Thoracic aorta (tissue), 2 donors: ENCODE results near the gene PFDN1. TPM values are rescaled to one million over a fixed set of nuclear protein-coding genes. Genes with fewer than 3 reads are reported as not detected.

Experiments
- ATAC-seq: fragments of 150-250 bp; one replicate; pipeline ENCODE4 v1.8.0; 2017; ENCODE audit warnings: low read depth; ENCODE audit not compliant: insufficient number of reproducible peaks, low FRiP score
- DNase-seq: peaks from one replicate; pipeline ENCODE4 v3.0.0-alpha.2; 2020; ENCODE audit warnings: low spot score
- H3K27ac ChIP-seq, 2 donors: fragments of 200-600 bp; sonication (generic); 1 replicate in 1 of 2; 2 replicates in 1 of 2; pipeline ENCODE4 v1.5.1; 2016; ENCODE audit warnings: mild to moderate bottlenecking in 2 of 2, moderate library complexity in 2 of 2
- H3K27me3 ChIP-seq: fragments of 200-600 bp; sonication (generic); replicated peaks from 2 replicates; pipeline ENCODE4 v1.6.0; 2016; ENCODE audit warnings: mild to moderate bottlenecking; ENCODE audit not compliant: insufficient read depth
- H3K36me3 ChIP-seq: fragments of 200-600 bp; sonication (generic); one replicate; pipeline ENCODE4 v1.5.1; 2016
- H3K4me1 ChIP-seq, 2 donors: fragments of 200-600 bp; sonication (generic); 1 replicate in 1 of 2; 2 replicates in 1 of 2; pipeline versions ENCODE4 v1.5.1 to v1.6.0; 2016; ENCODE audit warnings: low read depth in 2 of 2, mild to moderate bottlenecking in 1 of 2; ENCODE audit not compliant: control insufficient read depth in 1 of 2
- H3K4me3 ChIP-seq: fragments of 200-600 bp; sonication (generic); 2 replicates; pipeline ENCODE4 v1.5.1; 2016; ENCODE audit warnings: mild to moderate bottlenecking
- H3K9me3 ChIP-seq: fragments of 200-600 bp; sonication (generic); 2 replicates; pipeline ENCODE4 v1.5.1; 2016
- CTCF ChIP-seq: fragments of 200-600 bp; sonication (generic); IDR thresholded peaks from one replicate; pipeline ENCODE4 v1.5.1; 2019; ENCODE audit warnings: antibody characterized with exemption
- total RNA-seq, 2 donors: library from RNA; depleted of rRNA; stranded (reverse); fragments of >200 nt; gene quantifications; one replicate each; pipeline versions ENCODE4 v1.1.0 to v1.2.3, GENCODE V29; 2016

The PFDN1 gene
- total RNA-seq, 2 donors from 2014 or later: 62.5 to 72.2 TPM

GRCh38 chr5:140208065-140208464 is 94.8 kb downstream of the PFDN1 start:
- H3K36me3 ChIP-seq: no peaks in the 10 kb centered on the region
- no peak for TF ChIP-seq CTCF
- no peaks in the 10 kb centered on the region for H3K9me3 ChIP-seq
- no peak overlapping the region for H3K27ac ChIP-seq
- no peaks in the 10 kb centered on the region for H3K4me1 ChIP-seq
- no peaks in the 10 kb centered on the region for H3K27me3 ChIP-seq
- no peak overlapping the region for H3K4me3 ChIP-seq
- ATAC-seq: no peak
- DNase-seq: no peak

- ATAC-seq: no peak
- Histone ChIP-seq H3K4me1 (no peaks in the 10 kb centered on the region), H3K27ac (no peak overlapping the region), H3K4me3 (no peak overlapping the region), H3K36me3 (no peaks in the 10 kb centered on the region), H3K27me3 (no peaks in the 10 kb centered on the region), H3K9me3 (no peaks in the 10 kb centered on the region)
- TF ChIP-seq CTCF: no peak
- DNase-seq: no peak
Measured at GRCh38 chr5:140207250-140207964, 95.5 kb downstream of the PFDN1 start.

GRCh38 chr5:140205952-140206351 is 96.9 kb downstream of the PFDN1 start:
- Histone ChIP-seq H3K4me3 (no peak overlapping the region), H3K36me3 (no peaks in the 10 kb centered on the region), H3K9me3 (no peaks in the 10 kb centered on the region), H3K27me3 (no peaks in the 10 kb centered on the region), H3K27ac (no peak overlapping the region), H3K4me1 (no peaks in the 10 kb centered on the region)
- no peak for TF ChIP-seq CTCF
- DNase-seq: no peak
- no peak for ATAC-seq

GRCh38 chr5:140205216-140205615 is 97.7 kb downstream of the PFDN1 start:
- Histone ChIP-seq H3K27ac (no peak overlapping the region), H3K4me3 (no peak overlapping the region), H3K36me3 (no peaks in the 10 kb centered on the region), H3K9me3 (no peaks in the 10 kb centered on the region), H3K4me1 (no peaks in the 10 kb centered on the region), H3K27me3 (no peaks in the 10 kb centered on the region)
- no peak for TF ChIP-seq CTCF
- DNase-seq (no peak), ATAC-seq (no peak)

- no peaks in the 10 kb centered on the region for H3K36me3 ChIP-seq
- H3K27ac ChIP-seq: no peak overlapping the region
- DNase-seq (no peak), ATAC-seq (no peak)
- H3K4me3 ChIP-seq: no peak overlapping the region
- TF ChIP-seq CTCF: no peak
- H3K27me3 ChIP-seq: no peaks in the 10 kb centered on the region
- no peaks in the 10 kb centered on the region for H3K9me3 ChIP-seq
- no peaks in the 10 kb centered on the region for H3K4me1 ChIP-seq
Measured at GRCh38 chr5:140202610-140203009, 100.3 kb downstream of the PFDN1 start.
